Breast epithelium (tissue), 4 donors: ENCODE results near the gene TIGD1. TPM values are rescaled to one million over a fixed set of nuclear protein-coding genes. Genes with fewer than 3 reads are reported as not detected.

ENCODE experiments used
- DNase-seq, 2 donors: peaks; one replicate each; pipeline ENCODE4 v3.0.0-alpha.2; 2019; ENCODE audit warnings: low spot score in 2 of 2
- H3K27ac ChIP-seq, 2 donors: fragments of 200-600 bp; sonication (generic) in 1 of 2; one replicate each; pipeline ENCODE4 v1.5.1; 2016 to 2019; ENCODE audit warnings: mild to moderate bottlenecking in 1 of 2
- H3K27me3 ChIP-seq, 2 donors: fragments of 200-600 bp; sonication (generic) in 1 of 2; one replicate each; pipeline versions ENCODE4 v1.5.1 to v1.6.0; 2017 to 2019; ENCODE audit warnings: control low read depth in 1 of 2, mild to moderate bottlenecking in 1 of 2
- H3K36me3 ChIP-seq: fragments of 200-600 bp; one replicate; pipeline ENCODE4 v1.5.1; 2019
- H3K4me1 ChIP-seq, 2 donors: fragments of 200-600 bp; sonication (generic); one replicate each; pipeline ENCODE4 v1.5.1; 2016 to 2019; ENCODE audit warnings: control low read depth in 1 of 2
- H3K4me3 ChIP-seq, 3 donors: fragments of 200-600 bp; sonication (generic); 1 replicate in 2 of 3; 2 replicates in 1 of 3; pipeline ENCODE4 v1.5.1; 2016 to 2019; ENCODE audit warnings: mild to moderate bottlenecking in 3 of 3, moderate library complexity in 2 of 3
- H3K9me3 ChIP-seq, 2 donors: fragments of 200-600 bp; sonication (generic) in 1 of 2; one replicate each; pipeline ENCODE4 v1.5.1; 2016 to 2019; ENCODE audit warnings: control low read depth in 1 of 2
- POLR2A ChIP-seq: fragments of 450-650 bp; IDR thresholded peaks from one replicate; pipeline ENCODE4 v1.6.1; 2016; ENCODE audit warnings: antibody characterized with exemption, mild to moderate bottlenecking, moderate library complexity
- POLR2AphosphoS5 ChIP-seq, 3 donors: sonication (generic); formaldehyde crosslinking; IDR thresholded peaks; one replicate each; pipeline ENCODE4 v1.6.1; 2017; ENCODE audit warnings: antibody characterized with exemption in 3 of 3
- intact Hi-C: fragments of 100-400 bp; cut with DNase I; formaldehyde crosslinking; loops from one replicate; pipeline ENCODE4 v1.15.1; 2023; ENCODE audit warnings: low total_unique reads
- total RNA-seq, 3 donors: library from RNA; depleted of rRNA; stranded (reverse); fragments of >200 nt; gene quantifications; one replicate each; pipeline ENCODE4 v1.1.0, GENCODE V29; 2016
- TF ChIP-seq, protein P1 (sequence below), 3 donors: fragments of 450-650 bp; IDR thresholded peaks; one replicate each; pipeline ENCODE4 v1.5.1; 2016 to 2017; ENCODE audit warnings: antibody characterized with exemption in 3 of 3, mild to moderate bottlenecking in 3 of 3, moderate library complexity in 3 of 3

The TIGD1 gene
- total RNA-seq, 3 donors from 2014 or later = 2.9 to 5.6 (median 5.0) TPM

DNA sequence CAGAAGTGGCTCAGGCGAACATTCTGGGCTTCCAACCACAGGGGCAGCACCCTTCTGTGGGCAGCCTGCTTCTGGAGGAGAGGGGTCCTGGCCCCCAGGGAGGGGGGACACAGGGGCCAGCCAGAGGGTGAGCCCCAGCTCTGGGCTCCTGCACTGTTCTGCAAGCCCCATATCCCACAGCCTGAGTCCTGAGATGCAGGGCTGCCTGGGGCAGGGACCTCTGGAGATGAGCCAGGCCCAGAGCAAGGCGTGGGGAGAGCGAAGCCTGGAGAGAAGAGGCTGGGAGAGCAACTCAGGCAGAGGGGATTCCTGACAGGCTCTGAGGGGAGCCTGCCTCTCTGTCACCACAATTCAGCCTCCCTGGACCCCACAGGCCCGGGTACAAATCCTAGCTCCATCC lies 43.6 kb downstream of the TIGD1 start:
- Histone ChIP-seq H3K27ac (no peak overlapping the region), H3K36me3 (no peaks in the 10 kb centered on the region), H3K9me3 (no peaks in the 10 kb centered on the region), H3K4me1 (peaks cover 0 to 6% of the 10 kb centered on the region in 2 donors), H3K27me3 (peaks cover 0 to 11% of the 10 kb centered on the region in 2 donors), H3K4me3 (no peak overlapping the region)
- no peak for DNase-seq
- intact Hi-C loops = no loop called here
- TF ChIP-seq POLR2AphosphoS5 (IDR thresholded peaks at IDR 0.05) (no peak), POLR2A (no peak)
- TF ChIP-seq, protein P1, sequence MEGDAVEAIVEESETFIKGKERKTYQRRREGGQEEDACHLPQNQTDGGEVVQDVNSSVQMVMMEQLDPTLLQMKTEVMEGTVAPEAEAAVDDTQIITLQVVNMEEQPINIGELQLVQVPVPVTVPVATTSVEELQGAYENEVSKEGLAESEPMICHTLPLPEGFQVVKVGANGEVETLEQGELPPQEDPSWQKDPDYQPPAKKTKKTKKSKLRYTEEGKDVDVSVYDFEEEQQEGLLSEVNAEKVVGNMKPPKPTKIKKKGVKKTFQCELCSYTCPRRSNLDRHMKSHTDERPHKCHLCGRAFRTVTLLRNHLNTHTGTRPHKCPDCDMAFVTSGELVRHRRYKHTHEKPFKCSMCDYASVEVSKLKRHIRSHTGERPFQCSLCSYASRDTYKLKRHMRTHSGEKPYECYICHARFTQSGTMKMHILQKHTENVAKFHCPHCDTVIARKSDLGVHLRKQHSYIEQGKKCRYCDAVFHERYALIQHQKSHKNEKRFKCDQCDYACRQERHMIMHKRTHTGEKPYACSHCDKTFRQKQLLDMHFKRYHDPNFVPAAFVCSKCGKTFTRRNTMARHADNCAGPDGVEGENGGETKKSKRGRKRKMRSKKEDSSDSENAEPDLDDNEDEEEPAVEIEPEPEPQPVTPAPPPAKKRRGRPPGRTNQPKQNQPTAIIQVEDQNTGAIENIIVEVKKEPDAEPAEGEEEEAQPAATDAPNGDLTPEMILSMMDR (IDR thresholded peaks at IDR 0.05) = no peak

DNA sequence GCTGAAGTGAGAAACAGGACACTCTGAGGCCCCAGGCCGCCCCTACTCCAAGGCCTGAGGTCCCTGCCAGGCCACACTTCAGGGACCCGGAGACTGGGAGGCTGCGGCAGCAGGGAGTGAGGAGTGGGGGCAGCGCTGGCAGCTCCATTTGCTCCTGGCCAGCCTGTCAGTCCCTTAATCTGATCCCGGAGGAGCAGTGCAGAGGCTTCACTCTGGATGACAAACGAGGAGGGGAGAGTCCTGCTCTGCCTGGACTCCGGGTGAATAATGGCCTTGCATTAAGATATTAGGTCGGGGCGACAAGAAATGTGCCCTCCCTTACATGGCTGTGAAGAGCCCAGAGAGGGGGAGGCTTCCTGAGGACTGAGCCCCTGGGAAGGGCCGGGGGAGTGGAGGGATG lies 44.5 kb downstream of the TIGD1 start:
- Histone ChIP-seq H3K4me1 (peaks cover 0 to 6% of the 10 kb centered on the region in 2 donors), H3K36me3 (no peaks in the 10 kb centered on the region), H3K4me3 (no peak overlapping the region), H3K27me3 (peaks cover 0 to 11% of the 10 kb centered on the region in 2 donors), H3K9me3 (no peaks in the 10 kb centered on the region), H3K27ac (no peak overlapping the region)
- TF ChIP-seq POLR2A (no peak), POLR2AphosphoS5 (IDR thresholded peaks at IDR 0.05) (no peak)
- TF ChIP-seq, protein P1 (IDR thresholded peaks at IDR 0.05) = no peak
- no peak for DNase-seq
- intact Hi-C loops = no loop called here

DNA sequence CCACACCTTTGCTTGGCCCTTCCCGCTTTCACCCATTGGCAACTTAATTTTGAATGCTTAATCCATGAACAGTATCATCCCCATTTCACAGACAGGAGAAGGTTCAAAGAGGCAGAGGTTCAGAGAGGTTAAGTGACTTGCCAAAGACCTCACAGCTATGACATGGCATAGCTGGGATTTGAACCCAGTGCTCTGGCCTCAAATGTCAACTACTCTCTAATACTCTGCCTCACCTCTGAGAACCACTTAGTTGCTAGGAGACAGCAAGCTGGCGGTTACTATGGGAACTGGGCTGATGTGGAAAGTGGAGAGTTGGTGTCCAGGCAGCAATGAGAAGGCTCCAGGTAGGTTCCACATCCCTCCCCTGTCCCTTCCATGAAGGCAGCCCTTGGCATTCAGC lies 45.9 kb downstream of the TIGD1 start:
- Histone ChIP-seq H3K36me3 (no peaks in the 10 kb centered on the region), H3K27ac (no peak overlapping the region), H3K27me3 (peaks cover 0 to 11% of the 10 kb centered on the region in 2 donors), H3K4me3 (no peak overlapping the region), H3K9me3 (no peaks in the 10 kb centered on the region), H3K4me1 (peaks cover 0 to 6% of the 10 kb centered on the region in 2 donors)
- TF ChIP-seq, protein P1 (IDR thresholded peaks at IDR 0.05) = no peak
- TF ChIP-seq POLR2A = no peak
- no peak for TF ChIP-seq POLR2AphosphoS5 (IDR thresholded peaks at IDR 0.05)
- intact Hi-C loops = no loop called here
- no peak for DNase-seq

DNA sequence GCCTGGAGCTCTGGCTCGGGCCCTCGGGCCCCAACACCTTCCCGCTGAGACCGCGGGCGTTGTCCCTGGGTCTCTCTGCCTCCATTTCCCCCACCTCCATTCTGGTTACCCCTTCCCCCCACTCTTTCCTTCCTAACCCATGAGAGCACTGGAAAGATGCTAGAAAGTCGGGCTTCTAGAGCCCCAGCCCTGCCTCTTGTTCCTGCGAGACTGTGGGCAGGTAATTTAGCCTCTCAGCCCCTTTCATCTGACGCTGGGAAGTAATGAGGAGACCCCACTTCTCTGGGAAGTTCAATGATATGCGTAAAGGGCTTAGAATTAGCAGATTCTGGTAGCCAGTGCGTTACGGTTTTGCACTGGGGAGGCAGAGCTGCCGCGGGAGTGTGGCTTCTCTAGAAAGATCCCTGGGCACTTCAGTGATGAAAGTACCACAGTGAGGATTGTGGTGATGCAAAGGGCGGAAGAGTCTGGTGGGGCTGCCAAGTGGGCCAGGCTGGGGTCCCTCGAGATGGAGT lies 46.5 kb downstream of the TIGD1 start:
- intact Hi-C loops = no loop called here
- Histone ChIP-seq H3K27ac (no peak overlapping the region), H3K4me1 (peaks cover 0 to 6% of the 10 kb centered on the region in 2 donors), H3K27me3 (peaks cover 0 to 11% of the 10 kb centered on the region in 2 donors), H3K9me3 (no peaks in the 10 kb centered on the region), H3K4me3 (peak overlapping the region; percentile 28 to 68 (median 56)), H3K36me3 (no peaks in the 10 kb centered on the region)
- no peak for TF ChIP-seq POLR2A
- TF ChIP-seq, protein P1 (IDR thresholded peaks at IDR 0.05) = no peak
- no peak for TF ChIP-seq POLR2AphosphoS5 (IDR thresholded peaks at IDR 0.05)
- DNase-seq = no peak

DNA sequence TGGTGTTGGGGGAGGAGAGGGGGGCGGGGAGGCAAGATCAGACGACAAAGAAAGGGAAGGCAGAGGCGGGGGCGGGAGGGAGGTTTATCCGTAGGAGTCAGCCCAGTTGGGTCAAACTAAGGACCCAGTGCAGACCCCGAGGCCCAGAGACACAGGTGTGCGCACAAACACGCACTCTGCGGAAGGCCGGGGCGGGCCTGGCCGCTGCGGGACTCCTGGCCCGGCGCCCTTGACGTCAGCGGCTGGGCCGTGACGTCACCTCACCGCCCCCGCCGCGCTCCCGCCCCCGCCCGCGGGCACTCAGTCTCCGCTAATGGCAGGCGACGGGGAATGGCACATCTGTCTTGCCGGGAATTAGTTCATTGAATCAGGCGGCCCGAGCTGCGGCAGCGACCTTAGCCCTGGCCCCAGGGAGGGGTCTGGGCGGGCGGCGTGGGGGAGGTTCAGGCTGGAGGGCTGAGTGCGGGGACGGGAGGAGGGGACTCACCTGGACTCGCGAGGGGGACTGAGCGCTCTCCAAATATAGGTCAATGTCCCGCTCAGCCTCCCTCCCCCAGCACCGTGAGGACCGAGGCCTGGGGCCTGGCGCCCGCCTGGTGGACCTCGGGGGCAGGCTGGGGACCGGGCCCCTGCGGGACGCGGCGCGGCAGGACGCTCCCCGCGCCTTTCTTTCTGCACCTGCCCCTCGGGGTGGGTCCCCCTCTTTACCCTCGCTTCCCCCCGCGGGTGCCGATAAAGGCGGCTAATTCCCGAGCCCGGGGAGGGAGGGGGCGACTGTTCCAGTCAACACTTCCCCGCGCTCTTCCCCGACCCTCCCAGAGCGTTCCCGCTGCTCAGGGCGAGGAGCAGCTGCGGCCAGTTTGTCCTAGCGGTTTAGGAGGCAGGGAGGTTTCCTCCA lies 47.2 kb downstream of the TIGD1 start:
- H3K9me3 ChIP-seq = no peaks in the 10 kb centered on the region
- H3K4me1 ChIP-seq = peaks cover 0 to 6% of the 10 kb centered on the region in 2 donors
- TF ChIP-seq POLR2A = no peak
- TF ChIP-seq POLR2AphosphoS5 (IDR thresholded peaks at IDR 0.05) = no peak
- TF ChIP-seq, protein P1 (IDR thresholded peaks at IDR 0.05) = no peak
- intact Hi-C loops = no loop called here
- H3K36me3 ChIP-seq = no peaks in the 10 kb centered on the region
- peak overlapping the region; percentile 28 to 68 (median 56) for H3K4me3 ChIP-seq
- H3K27me3 ChIP-seq = peaks cover 0 to 11% of the 10 kb centered on the region in 2 donors
- DNase-seq = peak in 1 of 2 donors; percentile 18
- H3K27ac ChIP-seq = no peak overlapping the region
